Naive thymus-derived CD4-positive, alpha-beta T cell (primary cell): ENCODE results near the gene ATAT1. TPM values are rescaled to one million over a fixed set of nuclear protein-coding genes. Genes with fewer than 3 reads are reported as not detected.

Experiments used
- ATAC-seq: fragments of 150-1000 bp; cut with Tn5 transposase; 2 replicates; pipeline ENCODE4 v1.10.0; 2021; ENCODE audit warnings: mild to moderate bottlenecking, moderate library complexity
- CTCF ChIA-PET: fragments of 350-600 bp; sonication (Branson Sonifier 250); formaldehyde crosslinking; loops from one replicate; lab custom pipeline; 2021; ENCODE audit warnings: antibody characterized with exemption; lab: Charles Lee
- POLR2A ChIA-PET: fragments of 350-600 bp; sonication (Branson Sonifier 250); formaldehyde crosslinking; loops from one replicate; lab custom pipeline; 2021; ENCODE audit warnings: antibody characterized with exemption, inconsistent platforms; lab: Charles Lee
- DNase-seq, 9 donors: peaks; one replicate each; pipeline versions ENCODE4 v3.0.0 to v3.0.0-alpha.2; 2020 to 2022; ENCODE audit warnings: mixed read lengths in 1 of 9
- H3K27ac ChIP-seq: one replicate; pipeline ENCODE4 v1.7.0; 2013; ENCODE audit warnings: mild to moderate bottlenecking, low read depth, low read length, moderate library complexity
- H3K27me3 ChIP-seq, 2 donors: one replicate each; pipeline ENCODE4 v1.7.0; 2013; ENCODE audit warnings: low read length in 2 of 2, mild to moderate bottlenecking in 2 of 2, moderate library complexity in 2 of 2; ENCODE audit not compliant: control insufficient read depth in 2 of 2, insufficient read depth in 2 of 2
- H3K36me3 ChIP-seq, 3 experiments: 1 replicate in 2 of 3; 2 replicates in 1 of 3; pipeline ENCODE4 v1.7.0; 2013; ENCODE audit warnings: low read length in 3 of 3, mild to moderate bottlenecking in 3 of 3, moderate library complexity in 1 of 3; ENCODE audit not compliant: insufficient read depth in 3 of 3, control insufficient read depth in 2 of 3
- H3K4me1 ChIP-seq, 2 donors: one replicate each; pipeline ENCODE4 v1.7.0; 2013; ENCODE audit warnings: low read length in 2 of 2, mild to moderate bottlenecking in 2 of 2, moderate library complexity in 1 of 2; ENCODE audit not compliant: control insufficient read depth in 2 of 2, insufficient read depth in 2 of 2
- H3K4me3 ChIP-seq: 2 replicates; pipeline ENCODE4 v1.7.0; 2013; ENCODE audit warnings: mild to moderate bottlenecking, low read length
- H3K9me3 ChIP-seq, 3 experiments: 1 replicate in 2 of 3; 2 replicates in 1 of 3; pipeline ENCODE4 v1.7.0; 2013; ENCODE audit warnings: low read length in 3 of 3; ENCODE audit not compliant: control insufficient read depth in 2 of 3
- H3K27ac Mint-ChIP-seq, 9 donors: one replicate each; pipeline ENCODE4 v1.8.0; 2020 to 2022; ENCODE audit warnings: mixed read lengths in 9 of 9, mild to moderate bottlenecking in 8 of 9, moderate library complexity in 5 of 9, inconsistent platforms in 2 of 9
- H3K27me3 Mint-ChIP-seq, 5 donors: one replicate each; pipeline ENCODE4 v1.8.0; 2021 to 2022; ENCODE audit warnings: mixed read lengths in 5 of 5, mild to moderate bottlenecking in 1 of 5
- H3K36me3 Mint-ChIP-seq, 5 donors: one replicate each; pipeline ENCODE4 v1.8.0; 2020 to 2022; ENCODE audit warnings: mixed read lengths in 5 of 5, mild to moderate bottlenecking in 3 of 5, inconsistent platforms in 1 of 5
- H3K4me1 Mint-ChIP-seq, 7 donors: one replicate each; pipeline ENCODE4 v1.8.0; 2020 to 2022; ENCODE audit warnings: mixed read lengths in 7 of 7, mild to moderate bottlenecking in 3 of 7, inconsistent platforms in 1 of 7
- H3K4me3 Mint-ChIP-seq, 10 donors: one replicate each; pipeline ENCODE4 v1.8.0; 2020 to 2022; ENCODE audit warnings: mild to moderate bottlenecking in 10 of 10, mixed read lengths in 10 of 10, moderate library complexity in 6 of 10, inconsistent platforms in 2 of 10
- H3K9me3 Mint-ChIP-seq, 11 donors: one replicate each; pipeline ENCODE4 v1.8.0; 2020 to 2022; ENCODE audit warnings: mixed read lengths in 11 of 11, mild to moderate bottlenecking in 4 of 11, inconsistent platforms in 1 of 11, moderate library complexity in 1 of 11
- intact Hi-C, 2 donors: fragments of 100-400 bp; cut with micrococcal nuclease; formaldehyde crosslinking; loops; one replicate each; pipeline ENCODE4 v1.15.1; 2023
- polyA plus RNA-seq, 2 donors: library from polyadenylated mRNA; unstranded; fragments of 300-500 nt; fragmentation: Illumina TruSeq; gene quantifications; one replicate each; pipeline ENCODE4 v1.2.3, GENCODE V29; 2021
- total RNA-seq, 6 experiments: library from RNA in 5 of 6; stranded (reverse) in 5 of 6; gene quantifications; 1 replicate in 5 of 6; 2 replicates in 1 of 6; pipeline ENCODE4 v1.2.3 and lab custom pipeline; 2021 to 2026

Gene ATAT1
- total RNA-seq (10 to 100 TPM in 2 of 5 experiments, 1 to 10 TPM in 3; 7.0 to 12.0 (median 9.5) TPM), polyA plus RNA-seq (1 to 10 TPM; 1.3 to 1.9 TPM), total RNA-seq (lab: John Stamatoyannopoulos, UW) (3.8 reads per million, percentile 19 among the genes with 10 or more reads in this experiment)

GRCh38 chr6:30626484-30627366 is at the start of gene ATAT1:
TSS of gene ATAT1 (plus strand) at chr6:30626874.
- peak within 1 kb of the TSS; percentile 88 to 97 (median 92) for H3K4me3 Mint-ChIP-seq
- intact Hi-C loops: loop anchor here (1.0 to 2.0 kb wide), 8 partner anchors 9 to 104 kb away; partner anchors contain the start of genes C6orf136 (in 2 of the 2), DHX16 (in 2 of the 2), MRPS18B (in 2 of the 2) and PPP1R10 (in 2 of the 2)
- ChIA-PET CTCF (interaction anchor here (0.7 to 1.3 kb wide), 4 partner anchors 12 to 147 kb away, joined by 3 read pairs; no protein-coding TSS in a partner anchor), POLR2A (interaction anchor here (0.6 to 2.2 kb wide), 8 partner anchors 9 to 136 kb away, joined by 3 to 22 read pairs (median 4); partner anchors contain the start of genes ABCF1, MRPS18B and PPP1R10)
- H3K27ac ChIP-seq: peak within 1 kb of the TSS; percentile 92
- peak within 1 kb of the TSS; percentile 89 to 97 (median 96) for H3K27ac Mint-ChIP-seq
- H3K4me1 Mint-ChIP-seq: peaks cover 15 to 35% (median 24%) of the 10 kb centered on the region in 7 donors
- no peaks in the 10 kb centered on the region for H3K9me3 ChIP-seq
- no peaks in the 10 kb centered on the region for H3K27me3 ChIP-seq
- peaks cover 10 to 13% of the 10 kb centered on the region in 2 donors for H3K4me1 ChIP-seq
- H3K36me3 ChIP-seq: peaks cover 0 to 51% (median 19%) of the 10 kb centered on the region in 3 experiments
- peaks cover 7 to 27% (median 14%) of the 10 kb centered on the region in 5 donors for H3K36me3 Mint-ChIP-seq
- H3K4me3 ChIP-seq: peak within 1 kb of the TSS; percentile 84
- ATAC-seq: peak; percentile 100
- H3K27me3 Mint-ChIP-seq: no peaks in the 10 kb centered on the region
- peaks cover 0 to 1% (median 0%) of the 10 kb centered on the region in 11 donors for H3K9me3 Mint-ChIP-seq
- DNase-seq: peak; percentile 80 to 90 (median 85)

GRCh38 chr6:30578051-30578450 is 48.6 kb upstream of the ATAT1 start:
- ChIA-PET CTCF (interaction anchor here (0.6 to 1.6 kb wide), 3 partner anchors 13 to 96 kb away, joined by 3 read pairs; no protein-coding TSS in a partner anchor), POLR2A (interaction anchor here (0.6 to 3.4 kb wide), 5 partner anchors 19 to 216 kb away, joined by 3 to 15 read pairs (median 3); no protein-coding TSS in a partner anchor)
- no peak for ATAC-seq
- Mint-ChIP-seq H3K27me3 (no peaks in the 10 kb centered on the region), H3K36me3 (peaks cover 20 to 51% (median 41%) of the 10 kb centered on the region in 5 donors), H3K27ac (peak overlapping the region in 3 of 9 donors; percentile 25 to 47 (median 31)), H3K4me3 (no peak overlapping the region), H3K9me3 (peaks cover 0 to 5% (median 0%) of the 10 kb centered on the region in 11 donors), H3K4me1 (peaks cover 27 to 42% (median 34%) of the 10 kb centered on the region in 7 donors)
- Histone ChIP-seq H3K36me3 (peaks cover 30 to 64% (median 46%) of the 10 kb centered on the region in 3 experiments), H3K27me3 (no peaks in the 10 kb centered on the region), H3K4me1 (peaks cover 7 to 17% of the 10 kb centered on the region in 2 donors), H3K27ac (no peak overlapping the region), H3K9me3 (no peaks in the 10 kb centered on the region), H3K4me3 (no peak overlapping the region)
- intact Hi-C loops: loop anchor here in 1 of 2 donors (10.0 kb wide), 1 partner anchor 363 kb away; the partner anchor contains the start of gene TRIM26
- no peak for DNase-seq

GRCh38 chr6:30583921-30584320 is 42.8 kb upstream of the ATAT1 start:
- H3K36me3 Mint-ChIP-seq: peaks cover 15 to 59% (median 39%) of the 10 kb centered on the region in 5 donors
- intact Hi-C loops: no loop called here

GRCh38 chr6:30589754-30590358 is 36.8 kb upstream of the ATAT1 start:
- H3K4me3 ChIP-seq: no peak overlapping the region
- intact Hi-C loops: no loop called here
- Mint-ChIP-seq H3K36me3 (peaks cover 10 to 52% (median 27%) of the 10 kb centered on the region in 5 donors), H3K4me1 (peaks cover 6 to 14% (median 10%) of the 10 kb centered on the region in 7 donors), H3K27ac (peak overlapping the region in 3 of 9 donors; percentile 16 to 44 (median 25)), H3K9me3 (no peaks in the 10 kb centered on the region), H3K27me3 (no peaks in the 10 kb centered on the region), H3K4me3 (no peak overlapping the region)
- H3K4me1 ChIP-seq: no peaks in the 10 kb centered on the region
- no peaks in the 10 kb centered on the region for H3K27me3 ChIP-seq
- H3K27ac ChIP-seq: no peak overlapping the region
- ChIA-PET CTCF (interaction anchor here (0.8 to 10.4 kb wide), 4 partner anchors 23 to 106 kb away, joined by 3 to 128 read pairs (median 4); no protein-coding TSS in a partner anchor), POLR2A (interaction anchor here (1.1 to 1.2 kb wide), 3 partner anchors 10 to 49 kb away, joined by 3 to 4 read pairs (median 3); no protein-coding TSS in a partner anchor)
- DNase-seq: no peak
- peaks cover 17 to 94% (median 24%) of the 10 kb centered on the region in 3 experiments for H3K36me3 ChIP-seq
- H3K9me3 ChIP-seq: no peaks in the 10 kb centered on the region
- no peak for ATAC-seq

More at GRCh38 chr6:30583921-30584320, 42.8 kb upstream of the ATAT1 start:
- CTCF ChIA-PET: interaction anchor here (2.9 kb wide), 1 partner anchor 13 kb away, joined by 8 read pairs; no protein-coding TSS in a partner anchor
- Histone ChIP-seq H3K4me1 (no peaks in the 10 kb centered on the region), H3K27ac (no peak overlapping the region), H3K4me3 (no peak overlapping the region), H3K36me3 (peaks cover 43 to 96% (median 51%) of the 10 kb centered on the region in 3 experiments), H3K27me3 (no peaks in the 10 kb centered on the region), H3K9me3 (no peaks in the 10 kb centered on the region)
- ATAC-seq (no peak), DNase-seq (no peak)
- POLR2A ChIA-PET: interaction anchor here (0.6 to 1.8 kb wide), 7 partner anchors 10 to 56 kb away, joined by 3 to 6 read pairs (median 5); partner anchors contain the start of genes ABCF1 and PRR3
- Mint-ChIP-seq H3K4me3 (no peak overlapping the region), H3K27ac (peak overlapping the region in 6 of 9 donors; percentile 28 to 85 (median 45)), H3K27me3 (no peaks in the 10 kb centered on the region), H3K9me3 (peaks cover 0 to 2% (median 0%) of the 10 kb centered on the region in 11 donors), H3K4me1 (peaks cover 0 to 8% (median 0%) of the 10 kb centered on the region in 7 donors)

GRCh38 chr6:30590509-30590908 is 36.2 kb upstream of the ATAT1 start:
- DNase-seq (no peak), ATAC-seq (peak; percentile 5)
- ChIA-PET POLR2A (interaction anchor here (1.2 kb wide), 2 partner anchors 9 to 24 kb away, joined by 3 to 4 read pairs; no protein-coding TSS in a partner anchor), CTCF (interaction anchor here (0.9 to 10.4 kb wide), 3 partner anchors 39 to 107 kb away, joined by 3 to 128 read pairs (median 5); no protein-coding TSS in a partner anchor)
- Mint-ChIP-seq H3K27ac (peak overlapping the region in 4 of 9 donors; percentile 24 to 65 (median 53)), H3K4me3 (no peak overlapping the region), H3K36me3 (peaks cover 10 to 54% (median 25%) of the 10 kb centered on the region in 5 donors), H3K9me3 (no peaks in the 10 kb centered on the region), H3K27me3 (no peaks in the 10 kb centered on the region), H3K4me1 (peaks cover 2 to 16% (median 12%) of the 10 kb centered on the region in 7 donors)
- no peak overlapping the region for H3K27ac ChIP-seq
- no peak overlapping the region for H3K4me3 ChIP-seq
- no peaks in the 10 kb centered on the region for H3K9me3 ChIP-seq
- H3K27me3 ChIP-seq: no peaks in the 10 kb centered on the region
- peaks cover 12 to 90% (median 18%) of the 10 kb centered on the region in 3 experiments for H3K36me3 ChIP-seq
- intact Hi-C loops: no loop called here
- no peaks in the 10 kb centered on the region for H3K4me1 ChIP-seq
